ENCODE measurements around the gene CARS2. TPM values are rescaled to one million over a fixed set of nuclear protein-coding genes. Genes with fewer than 3 reads are reported as not detected.

The CARS2 gene
- total and polyA plus RNA-seq, 2 of the 8 experiments (the other 6 are each of a cell fraction or from before 2014, with no cell fraction given), result 47.7 to 55.9 TPM

DNA sequence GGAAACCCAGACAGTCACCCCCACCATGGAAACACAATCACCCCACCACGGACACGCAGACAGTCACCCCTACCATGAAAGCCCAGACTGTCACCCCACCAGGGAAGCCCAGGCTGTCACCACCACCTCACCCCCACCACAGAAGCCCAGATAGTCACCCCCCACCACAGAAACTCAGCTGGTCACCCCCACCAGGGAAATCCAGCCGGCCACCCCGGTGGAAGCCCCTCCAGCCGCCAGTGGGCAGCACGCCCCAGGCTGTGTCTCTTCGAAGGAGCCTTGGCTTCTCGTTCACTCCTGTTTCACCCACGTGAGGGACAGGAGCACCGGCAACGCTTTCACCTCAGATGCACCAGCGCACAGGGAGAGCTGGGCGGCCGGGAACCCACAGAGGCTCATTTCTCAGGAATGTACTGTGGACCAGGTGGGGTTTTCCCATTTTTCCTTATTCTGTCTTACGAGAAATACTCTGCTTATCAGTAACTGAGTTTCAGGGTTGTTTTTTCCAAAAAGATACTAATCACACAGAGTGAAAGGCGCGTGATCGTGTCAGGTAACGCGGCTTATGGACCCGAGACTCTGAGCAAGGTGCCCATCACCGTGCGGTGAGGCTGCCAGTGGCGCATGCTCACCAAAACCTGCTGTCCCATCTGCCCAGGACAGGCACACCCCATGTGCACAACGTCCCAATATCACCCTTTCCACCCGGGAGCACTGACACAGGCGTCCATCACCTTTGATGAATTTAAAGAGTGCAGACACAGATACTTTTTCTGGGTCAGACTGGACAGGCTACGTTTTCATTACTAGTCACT lies 28.0 kb downstream of the CARS2 start:
- no peak overlapping the region for H3K4ac ChIP-seq (replicated peaks; ENCODE audit: insufficient read length, low read depth, low read length)
- CTCF ChIA-PET (ENCODE audit: partially characterized antibody), result interaction anchor here (1.5 to 2.7 kb wide), 2 partner anchors 8 to 140 kb away, joined by 3 to 8 read pairs; no protein-coding TSS in a partner anchor
- no peaks in the 10 kb centered on the region for H3K79me1 ChIP-seq (ENCODE audit: low read depth, low read length)
- no peak overlapping the region for H2BK120ac ChIP-seq (replicated peaks; ENCODE audit: low read depth, low read length)
- no peak overlapping the region for H4K91ac ChIP-seq (replicated peaks; ENCODE audit: insufficient read length, low read length)
- 92% methylated on average over 24 of the region's 28 CpGs; no CpG with 5 or more reads in 1 of the 2 experiments for WGBS, 2 experiments (ENCODE audit: extremely low coverage in 1 of 2, insufficient coverage in 1 of 2, insufficient read length in 1 of 2, insufficient replicate concordance in 2 of 2, low coverage in 1 of 2, low lambda C conversion rate in 2 of 2, missing lambda C conversion rate in 1 of 2)
- H3K27me3 ChIP-seq (replicated peaks in 1 of 4; ENCODE audit: control insufficient read depth in 3 of 4, extremely low read depth in 1 of 4, insufficient read depth in 3 of 4, low read length in 3 of 4), result no peaks in the 10 kb centered on the region
- H4K20me1 ChIP-seq (replicated peaks in 1 of 2; ENCODE audit: control insufficient read depth in 1 of 2, insufficient read depth in 2 of 2, low read length in 2 of 2), result peaks cover 3 to 6% of the 10 kb centered on the region in 2 experiments
- H3K56ac ChIP-seq (replicated peaks; ENCODE audit: insufficient read length, low read depth, low read length), result no peak overlapping the region
- no peak overlapping the region for H3K27ac ChIP-seq (ENCODE audit: low read depth, low read length)
- H3K4me2 ChIP-seq (ENCODE audit: insufficient read depth in 1 of 2, low read depth in 2 of 2, low read length in 2 of 2), result no peak overlapping the region
- H3K18ac ChIP-seq (ENCODE audit: extremely low read depth, low read length), result no peak overlapping the region
- H3K23me2 ChIP-seq (ENCODE audit: low read depth, low read length), result peaks cover 1% of the 10 kb centered on the region; the same call in 1 of the 2 replicates
- no peak overlapping the region for H2BK15ac ChIP-seq (ENCODE audit: low read length)
- no peaks in the 10 kb centered on the region for H3K79me2 ChIP-seq (ENCODE audit: control insufficient read depth in 1 of 2, insufficient read depth in 2 of 2, low read length in 2 of 2)
- no peak overlapping the region for H2BK5ac ChIP-seq (ENCODE audit: low read depth, low read length)
- no peak overlapping the region for H3K23ac ChIP-seq (ENCODE audit: insufficient read length)
- POLR2A ChIA-PET (ENCODE audit: partially characterized antibody), result interaction anchor here (0.6 kb wide), 1 partner anchor 16 kb away, joined by 3 read pairs; no protein-coding TSS in a partner anchor
- H3K36me3 ChIP-seq (ENCODE audit: control insufficient read depth in 2 of 4, insufficient read depth in 4 of 4, low read length in 3 of 4), result peaks cover 8 to 30% (median 22%) of the 10 kb centered on the region in 4 experiments; a peak in 5 of 8 replicates
- DNase-seq (ENCODE audit: low read depth in 1 of 2, low spot score in 2 of 2) (no peak), FAIRE-seq (no peak)
- H3K14ac ChIP-seq (ENCODE audit: insufficient read length), result no peak overlapping the region
- no peak overlapping the region for H2BK12ac ChIP-seq (ENCODE audit: low read depth, low read length)
- no peak overlapping the region for H4K5ac ChIP-seq (ENCODE audit: insufficient read length, low read depth, low read length)
- H3K4me3 ChIP-seq (ENCODE audit: extremely low read depth in 1 of 4, insufficient read depth in 2 of 4, low read depth in 3 of 4, low read length in 4 of 4), result no peak overlapping the region
- H2AK5ac ChIP-seq (ENCODE audit: low read depth, low read length), result no peak overlapping the region
- peak overlapping the region; percentile 15; the same call in 1 of the 2 replicates for H4K8ac ChIP-seq (ENCODE audit: extremely low read depth, insufficient read depth, low read length)
- no peak overlapping the region for H2AFZ ChIP-seq (ENCODE audit: low read length)
- H3K4me1 ChIP-seq (replicated peaks in 1 of 4; ENCODE audit: control insufficient read depth in 3 of 4, insufficient read depth in 4 of 4, low read length in 3 of 4), result no peaks in the 10 kb centered on the region
- H2BK20ac ChIP-seq (ENCODE audit: low read length), result no peak overlapping the region
- no peaks in the 10 kb centered on the region for H3K9me3 ChIP-seq (ENCODE audit: insufficient read depth in 2 of 2, low read depth in 1 of 2, low read length in 1 of 2)
- TF ChIP-seq CHD1 (IDR thresholded peaks at IDR 0.05; ENCODE audit: low read depth, low read length) (no peak), POLR2A (IDR thresholded peaks at IDR 0.05; ENCODE audit: control extremely low read depth in 1 of 2, low read depth in 2 of 2, low read length in 2 of 2) (no peak), RAD21 (IDR thresholded peaks at IDR 0.05 in 1 of 2, conservative IDR thresholded peaks at IDR 0.05 in 1 of 2; ENCODE audit: low read depth in 2 of 2, low read length in 2 of 2) (peak; percentile 15 to 18; a peak in 1 of 4 replicates)
- TF ChIP-seq, protein P1, sequence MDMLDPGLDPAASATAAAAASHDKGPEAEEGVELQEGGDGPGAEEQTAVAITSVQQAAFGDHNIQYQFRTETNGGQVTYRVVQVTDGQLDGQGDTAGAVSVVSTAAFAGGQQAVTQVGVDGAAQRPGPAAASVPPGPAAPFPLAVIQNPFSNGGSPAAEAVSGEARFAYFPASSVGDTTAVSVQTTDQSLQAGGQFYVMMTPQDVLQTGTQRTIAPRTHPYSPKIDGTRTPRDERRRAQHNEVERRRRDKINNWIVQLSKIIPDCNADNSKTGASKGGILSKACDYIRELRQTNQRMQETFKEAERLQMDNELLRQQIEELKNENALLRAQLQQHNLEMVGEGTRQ (IDR thresholded peaks at IDR 0.05; ENCODE audit: low read length), result no peak
- no peak overlapping the region for H3K9ac ChIP-seq (replicated peaks in 1 of 4; ENCODE audit: extremely low read depth in 1 of 4, low read depth in 3 of 4, low read length in 3 of 4)

Measured in H1 (cell line).